Kidney (tissue), 14 donors: ENCODE measurements around the gene DLX3. TPM values are rescaled to one million over a fixed set of nuclear protein-coding genes. Genes with fewer than 3 reads are reported as not detected.

Experiments
- DNase-seq, 5 donors: peaks; one replicate each; pipeline ENCODE4 v3.0.0-alpha.2; 2013 to 2020
- FAIRE-seq: peaks from 2 replicates; lab custom pipeline; 2012; peaks lifted over from hg19 to GRCh38; lab: Jason Lieb, UNC
- H3K27ac ChIP-seq, 2 donors: one replicate each; pipeline ENCODE4 v1.7.0; 2013; ENCODE audit warnings: low read depth in 2 of 2, low read length in 2 of 2, inconsistent platforms in 1 of 2
- H3K27me3 ChIP-seq: one replicate; pipeline ENCODE4 v1.7.1; 2013; ENCODE audit warnings: low read length, inconsistent platforms; ENCODE audit not compliant: control insufficient read depth, insufficient read depth
- H3K36me3 ChIP-seq, 3 donors: one replicate each; pipeline versions ENCODE4 v1.7.0 to v1.7.1; 2013; ENCODE audit warnings: low read length in 3 of 3, control low read depth in 1 of 3, inconsistent platforms in 1 of 3; ENCODE audit not compliant: insufficient read depth in 3 of 3, control insufficient read depth in 2 of 3
- H3K4me1 ChIP-seq, 3 donors: one replicate each; pipeline versions ENCODE4 v1.7.0 to v1.7.1; 2013; ENCODE audit warnings: low read length in 3 of 3, inconsistent platforms in 1 of 3, low read depth in 1 of 3; ENCODE audit not compliant: control insufficient read depth in 2 of 3, insufficient read depth in 2 of 3
- H3K4me3 ChIP-seq, 3 donors: one replicate each; pipeline versions ENCODE4 v1.7.0 to v1.8.1; 2013; ENCODE audit warnings: low read length in 3 of 3, control low read depth in 1 of 3, inconsistent platforms in 1 of 3
- H3K9ac ChIP-seq, 3 donors: one replicate each; pipeline versions ENCODE4 v1.7.0 to v1.7.1; 2013; ENCODE audit warnings: low read length in 3 of 3, control low read depth in 1 of 3, inconsistent platforms in 1 of 3
- H3K9me3 ChIP-seq, 3 donors: one replicate each; pipeline versions ENCODE4 v1.7.0 to v1.7.1; 2013; ENCODE audit warnings: low read length in 3 of 3, control low read depth in 1 of 3, inconsistent platforms in 1 of 3; ENCODE audit not compliant: control insufficient read depth in 2 of 3, insufficient read depth in 1 of 3
- CTCF ChIP-seq: IDR thresholded peaks from 3 replicates; pipeline ENCODE4 v1.5.1; 2012; ENCODE audit warnings: mild to moderate bottlenecking, moderate library complexity, borderline replicate concordance; ENCODE audit not compliant: insufficient read depth; ENCODE audit errors: extremely low read depth
- intact Hi-C: fragments of 100-400 bp; cut with DNase I; formaldehyde crosslinking; loops from one replicate; pipeline ENCODE4 v1.11.1; 2022
- polyA plus RNA-seq: library from polyadenylated mRNA; stranded (reverse); fragments of 350-450 nt; fragmentation: Illumina TruSeq; extraction: RNeasy Lipid Tissue Mini Kit (QIAGEN cat#74804); gene quantifications from one replicate; pipeline ENCODE4 v1.2.3, GENCODE V29; 2014; ENCODE audit warnings: low read depth, low replicate concordance; ENCODE audit not compliant: insufficient read depth
- total RNA-seq: library from RNA; stranded (reverse); fragmentation: NEBNext Ultra II Directional; extraction: Animal tissue kit (Norgen Biotek cat#: 25700); gene quantifications from one replicate; pipeline ENCODE4 v1.2.1, GENCODE V29; 2021
- donor health status: control.
- donor health status: control.
- donor health status: control.
- donor health status: control.
- donor health status: control.
- donor health status: DM: yes; HTN: yes; CAD: no.
- donor health status: Normal renal cell carcinoma (clear cell type).

The DLX3 gene
- total and polyA plus RNA-seq, 2 donors from 2014 or later: 0.41 to 0.47 TPM

GRCh38 chr17:49997301-49997650 lies 2.3 kb upstream of the DLX3 start:
- H3K4me3 ChIP-seq: no peak overlapping the region

GRCh38 chr17:49996495-49997300 lies 1.7 kb upstream of the DLX3 start:
- Histone ChIP-seq H3K36me3 (no peaks in the 10 kb centered on the region), H3K27ac (no peak overlapping the region), H3K4me1 (peaks cover 0 to 16% (median 11%) of the 10 kb centered on the region in 3 donors), H3K9me3 (peaks cover 0 to 2% (median 0%) of the 10 kb centered on the region in 3 donors), H3K4me3 (peak overlapping the region in 1 of 3 donors; percentile 49), H3K27me3 (peaks cover 34% of the 10 kb centered on the region), H3K9ac (no peak overlapping the region)
- intact Hi-C loops: loop anchor here (5.0 to 10.0 kb wide), 2 partner anchors 134 to 432 kb away; no protein-coding TSS in a partner anchor
- FAIRE-seq (no peak), DNase-seq (peak; percentile 75 to 85 (median 79))
- peak; percentile 96 for TF ChIP-seq CTCF

More at GRCh38 chr17:49997301-49997650, 2.3 kb upstream of the DLX3 start:
- Histone ChIP-seq H3K27ac (no peak overlapping the region), H3K9ac (no peak overlapping the region), H3K36me3 (no peaks in the 10 kb centered on the region), H3K4me1 (peaks cover 0 to 16% (median 11%) of the 10 kb centered on the region in 3 donors), H3K9me3 (peaks cover 0 to 2% (median 0%) of the 10 kb centered on the region in 3 donors), H3K27me3 (peaks cover 30% of the 10 kb centered on the region)
- FAIRE-seq: no peak
- no peak for DNase-seq
- no peak for TF ChIP-seq CTCF
- intact Hi-C loops: loop anchor here (5.0 to 10.0 kb wide), 2 partner anchors 135 to 432 kb away; no protein-coding TSS in a partner anchor

- H3K4me1 ChIP-seq: peaks cover 0 to 16% (median 11%) of the 10 kb centered on the region in 3 donors
- peaks cover 0 to 2% (median 0%) of the 10 kb centered on the region in 3 donors for H3K9me3 ChIP-seq
- peaks cover 34% of the 10 kb centered on the region for H3K27me3 ChIP-seq
- H3K9ac ChIP-seq: no peak overlapping the region
- TF ChIP-seq CTCF: no peak
- no peak overlapping the region for H3K27ac ChIP-seq
- no peak for FAIRE-seq
- intact Hi-C loops: loop anchor here (5.0 to 10.0 kb wide), 2 partner anchors 134 to 431 kb away; no protein-coding TSS in a partner anchor
- H3K36me3 ChIP-seq: no peaks in the 10 kb centered on the region
- H3K4me3 ChIP-seq: no peak overlapping the region
- no peak for DNase-seq
Measured at GRCh38 chr17:49996121-49996494, 1.1 kb upstream of the DLX3 start.
